HG03135 (cell line): Measurements from ENCODE around the gene CYTH4.

Experiments used
- ATAC-seq: cut with Tn5 transposase; IDR thresholded peaks from one replicate; pipeline ENCODE4 v1.9.1; 2021; ENCODE audit warnings: mild to moderate bottlenecking, moderate library complexity; ENCODE audit not compliant: unreplicated experiment

Gene CYTH4

DNA sequence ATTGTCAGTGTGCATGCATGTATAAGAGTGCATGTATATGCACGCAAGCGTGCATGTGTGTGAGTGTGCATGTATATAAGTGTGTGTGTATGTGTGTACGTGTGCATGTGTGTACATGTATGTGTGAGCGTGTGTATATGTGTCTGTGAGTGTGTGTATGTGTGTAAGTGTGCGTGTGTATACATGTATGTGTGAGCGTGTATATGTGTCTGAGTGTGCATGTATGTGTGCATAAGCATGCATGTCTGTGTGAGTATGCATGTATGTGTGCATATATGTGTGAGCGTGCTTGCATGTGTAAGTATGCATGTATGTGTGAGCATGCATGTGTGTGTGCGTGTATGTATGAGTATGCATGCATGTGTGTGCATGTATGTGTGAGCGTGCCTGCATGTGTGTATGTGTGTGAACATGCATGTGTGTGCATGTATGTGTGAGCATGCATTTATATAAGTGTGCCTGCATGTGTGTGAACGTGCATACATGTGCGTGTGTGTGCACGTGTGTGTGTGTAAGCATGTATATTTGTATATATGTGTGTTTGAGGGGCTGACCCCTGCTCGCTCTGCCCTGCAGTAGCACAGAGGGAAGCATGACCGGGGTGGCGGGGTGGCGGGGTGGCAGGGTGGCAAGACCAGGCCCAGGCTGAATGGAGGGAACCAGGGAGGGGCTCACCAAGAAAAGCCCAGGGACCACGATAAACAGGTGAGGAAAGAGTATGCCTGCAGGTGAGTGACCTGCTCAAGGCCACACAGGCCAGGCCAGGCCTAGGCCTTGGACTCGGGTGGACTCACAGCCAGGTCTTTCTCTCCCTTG lies 26.3 kb downstream of the CYTH4 start:
- ATAC-seq: no peak

DNA sequence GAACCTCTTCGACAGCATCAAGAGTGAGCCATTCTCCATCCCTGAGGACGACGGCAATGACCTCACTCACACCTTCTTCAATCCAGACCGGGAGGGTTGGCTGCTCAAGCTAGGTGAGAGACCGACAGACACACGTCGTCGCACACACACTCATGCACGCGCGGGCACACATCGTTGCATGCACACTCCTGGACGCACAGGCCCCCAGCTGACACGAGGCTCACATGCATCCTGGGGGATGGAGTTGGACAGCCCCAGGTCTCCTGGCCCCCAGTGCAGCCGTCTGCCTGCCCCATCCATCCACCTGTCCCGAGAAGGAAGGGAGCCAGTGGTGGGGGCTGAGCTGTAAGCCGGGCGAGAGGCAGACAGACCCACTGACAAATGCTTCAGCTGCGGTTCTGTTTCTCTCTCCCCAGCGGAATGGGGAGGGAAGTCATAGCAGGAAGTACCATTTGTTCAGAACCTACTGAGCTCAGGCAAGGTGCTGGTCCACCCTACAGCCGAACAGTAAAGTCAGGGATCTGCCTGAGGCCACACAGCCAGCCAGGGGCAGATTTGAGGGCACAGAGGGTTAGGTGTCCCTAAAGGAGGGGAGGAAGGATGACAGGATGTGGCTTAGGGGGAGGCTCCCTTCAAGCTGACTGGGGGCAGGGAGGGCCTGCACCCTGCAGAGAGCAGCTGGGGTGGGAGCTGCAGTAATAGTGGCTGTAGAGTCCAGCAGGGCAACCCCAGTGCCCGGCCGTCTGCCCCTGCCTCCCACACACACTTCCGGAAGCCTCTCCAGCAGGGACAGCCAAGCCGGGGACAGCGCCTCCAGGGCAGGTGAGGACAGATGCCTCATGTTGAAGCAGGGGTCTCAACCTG lies 27.1 kb downstream of the CYTH4 start:
- no peak for ATAC-seq

DNA sequence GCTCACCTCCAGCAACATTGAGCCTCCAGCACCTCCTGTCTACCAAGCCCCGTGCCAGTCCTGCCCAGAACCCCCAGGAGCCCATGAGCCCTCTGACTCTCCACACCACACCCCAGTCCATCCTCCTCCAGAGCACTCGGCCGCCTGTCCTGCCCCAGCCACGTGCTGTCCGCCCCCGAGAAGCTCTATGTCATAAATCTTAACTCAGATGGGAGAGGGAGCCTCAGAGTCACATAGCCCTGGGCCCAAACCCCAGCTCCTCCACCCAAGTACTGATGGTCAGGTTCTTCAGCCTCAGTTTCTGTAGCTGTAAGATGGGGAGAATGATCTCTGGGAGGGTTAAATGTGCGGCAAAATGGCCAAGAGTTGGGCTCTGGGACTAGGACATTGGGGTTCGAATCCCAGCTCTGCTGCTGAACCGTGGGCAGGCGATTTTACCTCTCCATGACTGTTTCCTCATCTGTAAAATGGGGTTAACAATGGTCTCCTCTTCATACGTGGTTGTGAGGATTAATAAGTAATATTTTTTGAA lies 27.8 kb downstream of the CYTH4 start:
- no peak for ATAC-seq

- ATAC-seq: no peak
Measured at GRCh38 chr22:37310815-37311595, 28.7 kb downstream of the CYTH4 start.

DNA sequence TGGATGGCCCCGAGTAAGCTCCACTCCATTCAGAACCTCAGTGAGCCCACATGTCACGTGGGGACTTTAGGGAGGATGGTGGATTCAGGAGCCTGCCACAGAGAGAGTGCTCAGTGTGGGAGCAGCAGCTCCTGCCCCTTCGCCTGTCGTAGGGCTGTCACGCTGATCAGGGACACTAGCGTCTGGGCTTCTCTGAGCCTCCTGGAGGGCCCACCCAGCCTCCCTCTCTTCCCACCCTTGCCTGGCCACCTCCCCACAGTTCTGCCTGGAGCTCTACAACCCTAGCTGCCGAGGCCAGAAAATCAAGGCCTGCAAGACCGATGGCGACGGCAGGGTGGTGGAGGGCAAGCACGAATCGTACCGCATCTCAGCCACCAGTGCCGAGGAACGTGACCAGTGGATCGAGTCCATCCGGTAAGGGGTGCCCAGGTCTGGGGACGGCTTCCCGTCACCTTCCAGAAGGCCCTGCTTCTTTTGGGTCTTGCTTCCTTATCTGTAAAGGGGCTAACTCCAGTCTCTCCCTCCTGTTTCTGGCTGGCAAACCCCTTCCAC lies 29.5 kb downstream of the CYTH4 start:
- no peak for ATAC-seq

DNA sequence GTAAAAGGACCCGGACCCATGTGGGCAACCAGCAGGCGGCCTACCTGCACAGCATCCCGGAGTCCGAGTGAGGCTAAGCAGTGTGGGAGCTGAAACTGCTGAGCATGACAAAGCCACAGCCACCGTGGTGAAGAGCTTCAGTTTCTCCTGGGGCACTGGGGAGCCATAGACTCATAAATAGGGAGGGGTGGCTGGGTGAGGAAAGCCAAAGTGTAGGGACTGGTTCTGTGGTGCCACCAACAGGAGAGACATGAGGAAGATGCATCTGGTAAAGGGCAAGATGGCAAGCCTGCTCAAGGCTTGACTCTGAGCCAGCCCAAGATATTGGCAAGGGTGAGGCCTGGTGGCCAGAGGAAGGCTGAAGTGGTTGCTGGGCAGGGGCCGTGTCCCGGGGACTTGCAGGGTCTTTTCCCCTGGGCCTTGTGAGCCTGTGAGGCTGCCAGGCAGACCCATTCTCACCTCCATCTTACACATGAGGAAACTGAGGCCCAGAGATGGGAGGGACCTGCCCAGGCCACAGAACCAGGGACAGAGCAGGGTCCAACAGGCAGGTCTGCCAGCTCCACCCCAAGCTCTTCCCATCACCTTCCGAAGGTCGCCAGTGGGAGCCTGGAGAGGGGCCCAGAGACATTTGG lies 30.4 kb downstream of the CYTH4 start:
- no peak for ATAC-seq

DNA sequence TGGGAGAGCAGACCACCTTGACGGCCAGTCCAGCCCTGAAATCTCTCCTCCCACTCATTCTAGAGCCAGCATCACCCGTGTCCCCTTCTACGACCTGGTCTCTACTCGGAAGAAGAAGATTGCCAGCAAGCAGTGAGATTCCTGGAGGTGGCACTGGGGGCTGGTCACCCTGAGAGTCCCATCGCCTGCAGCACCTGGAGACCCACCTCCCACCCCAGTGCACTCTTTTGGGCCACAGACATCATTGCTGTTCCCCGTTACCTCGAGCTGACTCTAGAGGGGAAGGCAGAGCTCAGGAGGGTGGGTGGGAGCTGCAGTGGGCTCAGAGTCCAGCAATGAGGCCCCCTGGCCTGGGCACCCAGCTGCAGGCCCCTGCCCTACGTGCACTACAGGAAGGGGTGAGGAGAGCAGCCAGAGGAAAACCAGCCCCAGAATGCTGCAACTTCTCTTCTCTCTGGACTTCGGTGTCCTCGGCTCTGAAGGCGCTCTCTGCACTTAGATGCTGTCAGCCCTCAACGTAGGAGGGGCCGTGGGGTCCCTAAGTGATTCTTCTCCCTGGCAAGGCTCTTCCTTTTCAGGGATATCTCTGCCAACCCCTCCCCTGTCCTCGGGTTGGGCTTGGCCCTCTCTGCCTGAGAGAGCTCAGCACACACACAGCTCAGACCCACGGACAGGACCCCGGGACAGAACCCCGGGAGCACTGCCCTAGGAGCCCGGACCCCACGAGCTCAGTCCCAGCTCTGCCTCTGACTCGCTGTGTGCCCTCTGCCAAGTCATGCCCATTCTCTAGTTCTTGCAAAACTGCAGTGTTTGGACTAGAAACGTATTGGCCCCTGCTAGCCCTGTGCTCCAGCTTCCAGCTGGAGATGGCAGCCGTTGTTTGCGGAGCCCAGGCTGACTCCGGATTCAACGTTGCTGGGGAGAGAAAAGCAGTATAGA lies 31.3 kb downstream of the CYTH4 start:
- ATAC-seq: no peak

DNA sequence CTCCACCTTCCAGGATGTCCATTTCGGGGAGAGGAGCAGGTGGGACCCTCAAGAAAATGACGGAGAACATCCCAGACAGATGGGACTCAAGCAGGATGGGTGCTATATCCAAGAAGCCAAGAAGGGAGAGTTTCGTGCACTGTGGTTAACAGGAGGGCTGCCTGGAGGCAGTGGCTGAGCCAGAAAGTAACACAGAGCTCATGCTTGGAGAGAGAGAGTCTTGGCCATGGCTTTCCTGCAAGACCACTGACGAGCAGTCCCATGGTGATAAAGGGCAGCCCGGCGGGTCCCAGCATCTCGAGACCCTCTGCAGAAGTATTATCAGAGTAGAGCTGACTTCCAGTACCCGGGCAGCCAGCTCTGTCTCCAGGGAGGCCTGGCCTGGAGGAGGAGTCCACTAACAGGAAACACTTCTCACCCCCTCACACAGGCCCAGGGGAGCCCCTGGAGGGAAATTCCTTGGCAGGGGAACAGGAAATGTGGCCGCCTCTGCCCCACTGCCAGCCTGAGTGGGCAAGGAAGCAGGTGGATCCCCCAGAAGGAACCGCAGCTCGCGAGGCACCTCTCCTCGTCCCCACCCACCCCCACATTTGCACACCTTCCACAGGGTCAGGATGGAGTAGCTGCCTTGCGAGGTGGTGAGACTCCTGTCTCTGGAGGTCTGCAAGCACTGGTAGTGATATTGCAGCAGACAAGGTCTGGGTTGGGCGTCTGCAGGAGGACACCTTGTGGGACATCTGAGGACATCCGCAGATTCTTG lies 32.2 kb downstream of the CYTH4 start:
- no peak for ATAC-seq

GRCh38 chr22:37316405-37316804 lies 34.1 kb downstream of the CYTH4 start:
- no peak for ATAC-seq

- no peak for ATAC-seq
Measured at GRCh38 chr22:37316875-37317371, 34.6 kb downstream of the CYTH4 start.

DNA sequence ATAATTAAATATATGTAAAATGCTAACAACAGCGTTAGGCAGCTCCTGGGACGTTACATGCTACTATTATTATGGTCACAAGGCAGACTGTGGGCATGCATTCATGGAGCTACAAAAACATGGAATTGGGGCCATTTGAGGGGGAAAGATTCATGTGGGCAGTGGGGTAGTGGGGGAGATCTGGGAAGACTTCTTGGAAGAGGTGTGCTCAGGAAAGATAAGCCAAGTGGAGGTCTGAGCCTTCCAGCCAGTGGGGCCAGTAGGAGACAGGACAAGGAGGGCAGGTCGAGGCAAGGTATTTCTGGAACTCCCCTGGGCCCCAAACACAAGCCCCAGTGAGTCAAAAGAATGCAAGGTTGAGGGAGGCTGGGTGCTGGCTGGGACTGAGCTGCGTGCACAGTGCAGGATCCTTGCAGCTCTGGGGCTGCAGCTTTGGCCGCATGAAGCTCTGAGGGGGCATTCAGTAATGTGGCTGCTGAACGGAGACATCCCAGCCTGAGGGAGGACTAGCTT lies 35.4 kb downstream of the CYTH4 start:
- no peak for ATAC-seq

DNA sequence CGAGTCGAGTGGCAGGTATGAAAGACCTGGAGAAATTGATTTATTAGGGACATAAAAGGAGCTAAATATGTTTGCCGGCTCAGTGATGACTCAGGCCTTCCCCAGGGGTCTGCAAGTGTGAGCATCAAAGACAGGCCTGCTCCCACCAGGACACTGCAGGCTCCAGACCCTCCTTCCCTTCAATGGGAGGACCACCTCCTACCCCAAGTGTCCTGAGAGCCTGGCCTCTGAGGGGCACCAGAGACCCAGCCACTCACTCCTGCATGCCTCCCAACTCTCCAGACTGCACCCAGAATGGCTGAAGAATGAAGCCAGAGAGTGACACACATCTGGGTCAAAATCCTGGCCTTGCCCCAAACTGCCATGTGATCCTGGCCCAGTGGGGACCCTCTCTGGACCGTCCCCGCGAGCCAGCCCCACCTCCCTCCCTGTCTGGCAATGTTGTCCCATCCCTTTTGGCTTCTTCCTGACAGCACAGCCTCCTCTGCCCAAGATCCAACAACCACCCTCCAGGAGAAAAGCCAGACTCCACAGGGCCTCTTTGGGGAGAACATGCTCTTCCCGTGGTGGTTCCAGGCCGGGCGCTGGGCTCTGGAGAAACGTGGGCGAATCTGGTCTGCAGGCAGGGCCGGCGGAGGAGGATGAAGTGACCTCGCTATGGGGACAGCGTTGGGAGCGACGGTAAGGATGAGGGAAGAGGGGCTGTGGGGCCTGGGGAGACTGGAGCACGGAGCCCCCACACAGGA lies 36.2 kb downstream of the CYTH4 start:
- ATAC-seq: no peak

- ATAC-seq: no peak
Measured at GRCh38 chr22:37319469-37319868, 37.2 kb downstream of the CYTH4 start.

- no peak for ATAC-seq
Measured at GRCh38 chr22:37320726-37321677, 38.7 kb downstream of the CYTH4 start.

DNA sequence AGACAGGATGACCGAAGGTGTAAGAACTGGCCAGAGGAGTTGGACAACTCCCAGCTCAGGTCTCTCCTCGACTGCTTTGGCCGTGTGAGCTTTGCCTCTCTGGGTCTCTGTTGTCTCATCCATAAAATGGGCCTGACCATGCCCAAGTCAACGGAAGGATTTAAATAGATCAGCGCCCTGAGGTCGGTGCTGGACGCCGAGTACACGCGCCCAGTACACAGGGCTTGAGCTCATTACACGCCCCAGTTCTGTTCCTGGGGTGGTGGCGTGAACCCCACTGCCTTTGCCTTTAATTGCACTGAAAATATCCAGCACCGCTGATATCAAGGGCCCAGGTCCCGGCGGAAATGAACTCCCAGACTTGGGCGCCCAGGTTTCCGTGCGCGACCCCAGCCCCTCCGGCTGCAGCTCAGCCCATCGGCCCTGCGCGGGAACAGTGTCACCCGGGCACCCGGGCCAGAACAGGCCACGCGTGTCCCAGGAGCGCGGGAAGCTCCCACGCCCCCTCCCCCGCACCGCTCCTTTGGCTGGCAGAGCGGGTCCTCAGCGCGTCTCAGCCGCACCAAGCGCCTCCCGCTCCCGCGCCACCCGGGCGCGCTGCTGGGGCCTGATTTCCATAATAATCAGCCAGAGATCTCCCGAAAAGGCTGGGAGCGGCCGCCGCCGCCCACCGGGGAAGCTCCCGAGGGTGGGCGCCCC lies 42.2 kb downstream of the CYTH4 start:
- no peak for ATAC-seq

GRCh38 chr22:37325039-37325395 lies 42.7 kb downstream of the CYTH4 start:
- ATAC-seq: no peak
